ENCODE data around the gene PARP12. TPM values are rescaled to one million over a fixed set of nuclear protein-coding genes. Genes with fewer than 3 reads are reported as not detected.

PARP12 gene
- total and polyA plus RNA-seq, 2 of the 13 experiments (the other 11 are each of a cell fraction or from before 2014, with no cell fraction given), result 15.5 to 35.2 TPM

- TF ChIP-seq THYN1 (CRISPR knock-in tag; IDR thresholded peaks at IDR 0.05; ENCODE audit: borderline replicate concordance, low read depth) (no peak), U2AF2 (IDR thresholded peaks at IDR 0.05; ENCODE audit: low read depth, low read length) (no peak), SRSF4 (IDR thresholded peaks at IDR 0.05; ENCODE audit: low read depth, low read length, poor library complexity, severe bottlenecking) (no peak), ZNF121 (CRISPR knock-in tag; IDR thresholded peaks at IDR 0.05) (peak; percentile 99; the same call in 1 of the 2 replicates), HNRNPL (IDR thresholded peaks at IDR 0.05; ENCODE audit: low read depth, low read length) (no peak), ZNF687 (CRISPR knock-in tag; IDR thresholded peaks at IDR 0.05) (peak; percentile 90), SAFB2 (CRISPR knock-in tag; IDR thresholded peaks at IDR 0.05; ENCODE audit: borderline replicate concordance, low read depth) (no peak), ZSCAN29 (CRISPR knock-in tag; conservative IDR thresholded peaks at IDR 0.05) (peak; percentile 79; the same call in 1 of the 2 replicates), FOXJ3 (CRISPR knock-in tag; IDR thresholded peaks at IDR 0.05; ENCODE audit: borderline replicate concordance) (peak; percentile 96), TOE1 (CRISPR knock-in tag; IDR thresholded peaks at IDR 0.05) (0 out of 2 replicates have a peak, but pooled peaks have one; percentile 70), KDM5A (IDR thresholded peaks at IDR 0.05; ENCODE audit: borderline replicate concordance, low read length) (no peak), GFI1 (CRISPR knock-in tag; IDR thresholded peaks at IDR 0.05; ENCODE audit: borderline replicate concordance) (peak; percentile 93), GMEB2 (CRISPR knock-in tag; IDR thresholded peaks at IDR 0.05; ENCODE audit: low read depth) (no peak), ZFP36L1 (CRISPR knock-in tag; IDR thresholded peaks at IDR 0.05) (peak; percentile 93; the same call in 1 of the 2 replicates), ZBTB26 (CRISPR knock-in tag; IDR thresholded peaks at IDR 0.05; ENCODE audit: borderline replicate concordance) (peak; percentile 19; the same call in 1 of the 2 replicates), E2F2 (CRISPR knock-in tag; IDR thresholded peaks at IDR 0.05; ENCODE audit: borderline replicate concordance) (no peak), GATAD2A (CRISPR knock-in tag; IDR thresholded peaks at IDR 0.05) (peak; percentile 97), ZNF275 (CRISPR knock-in tag; IDR thresholded peaks at IDR 0.05; ENCODE audit: borderline replicate concordance) (peak; percentile 74; the same call in 1 of the 2 replicates), ZSCAN25 (CRISPR knock-in tag; IDR thresholded peaks at IDR 0.05) (0 out of 2 replicates have a peak, but pooled peaks have one; percentile 14)
These were observed 13.3 kb downstream of the PARP12 start (continued) for GRCh38 chr7:140049339-140050024.
